Thoracic aorta (tissue), 2 donors: ENCODE results near the gene FAM171A1. TPM values are rescaled to one million over a fixed set of nuclear protein-coding genes. Genes with fewer than 3 reads are reported as not detected.

Experiments used
- ATAC-seq: fragments of 150-250 bp; one replicate; pipeline ENCODE4 v1.8.0; 2017; ENCODE audit warnings: low read depth; ENCODE audit not compliant: insufficient number of reproducible peaks, low FRiP score
- DNase-seq: peaks from one replicate; pipeline ENCODE4 v3.0.0-alpha.2; 2020; ENCODE audit warnings: low spot score
- H3K27ac ChIP-seq, 2 donors: fragments of 200-600 bp; sonication (generic); 1 replicate in 1 of 2; 2 replicates in 1 of 2; pipeline ENCODE4 v1.5.1; 2016; ENCODE audit warnings: mild to moderate bottlenecking in 2 of 2, moderate library complexity in 2 of 2
- H3K27me3 ChIP-seq: fragments of 200-600 bp; sonication (generic); replicated peaks from 2 replicates; pipeline ENCODE4 v1.6.0; 2016; ENCODE audit warnings: mild to moderate bottlenecking; ENCODE audit not compliant: insufficient read depth
- H3K36me3 ChIP-seq: fragments of 200-600 bp; sonication (generic); one replicate; pipeline ENCODE4 v1.5.1; 2016
- H3K4me1 ChIP-seq, 2 donors: fragments of 200-600 bp; sonication (generic); 1 replicate in 1 of 2; 2 replicates in 1 of 2; pipeline versions ENCODE4 v1.5.1 to v1.6.0; 2016; ENCODE audit warnings: low read depth in 2 of 2, mild to moderate bottlenecking in 1 of 2; ENCODE audit not compliant: control insufficient read depth in 1 of 2
- H3K4me3 ChIP-seq: fragments of 200-600 bp; sonication (generic); 2 replicates; pipeline ENCODE4 v1.5.1; 2016; ENCODE audit warnings: mild to moderate bottlenecking
- H3K9me3 ChIP-seq: fragments of 200-600 bp; sonication (generic); 2 replicates; pipeline ENCODE4 v1.5.1; 2016
- total RNA-seq, 2 donors: library from RNA; depleted of rRNA; stranded (reverse); fragments of >200 nt; gene quantifications; one replicate each; pipeline versions ENCODE4 v1.1.0 to v1.2.3, GENCODE V29; 2016
- TF ChIP-seq, protein P1 (sequence below): fragments of 200-600 bp; sonication (generic); IDR thresholded peaks from one replicate; pipeline ENCODE4 v1.5.1; 2019; ENCODE audit warnings: antibody characterized with exemption

FAM171A1 gene
- total RNA-seq, 2 donors from 2014 or later: 14.8 to 28.7 TPM

DNA sequence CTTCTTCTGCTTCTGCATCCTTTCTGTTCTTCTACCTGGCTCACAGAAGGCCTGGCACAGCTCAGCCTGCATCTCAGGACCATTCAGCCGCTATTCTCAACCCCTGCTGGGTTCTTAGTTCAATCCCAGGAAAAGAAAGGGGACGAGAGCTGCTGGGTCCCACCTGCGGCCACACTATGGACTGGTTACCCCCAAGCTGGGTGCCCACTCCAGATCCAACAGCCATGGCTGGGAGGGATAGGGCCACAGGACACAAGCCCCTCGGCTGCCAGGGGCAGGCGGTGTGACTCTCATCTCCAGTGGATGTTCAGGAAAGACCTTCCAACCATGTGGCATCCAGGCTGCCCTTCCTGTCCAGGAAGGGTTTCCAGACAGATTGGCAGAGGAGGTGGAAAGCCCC is 105.0 kb downstream of the FAM171A1 start:
- Histone ChIP-seq H3K36me3 (no peaks in the 10 kb centered on the region), H3K27ac (no peak overlapping the region), H3K27me3 (no peaks in the 10 kb centered on the region), H3K4me3 (no peak overlapping the region), H3K9me3 (peaks cover 4% of the 10 kb centered on the region), H3K4me1 (no peaks in the 10 kb centered on the region)
- ATAC-seq: no peak
- DNase-seq: no peak
- TF ChIP-seq, protein P1, sequence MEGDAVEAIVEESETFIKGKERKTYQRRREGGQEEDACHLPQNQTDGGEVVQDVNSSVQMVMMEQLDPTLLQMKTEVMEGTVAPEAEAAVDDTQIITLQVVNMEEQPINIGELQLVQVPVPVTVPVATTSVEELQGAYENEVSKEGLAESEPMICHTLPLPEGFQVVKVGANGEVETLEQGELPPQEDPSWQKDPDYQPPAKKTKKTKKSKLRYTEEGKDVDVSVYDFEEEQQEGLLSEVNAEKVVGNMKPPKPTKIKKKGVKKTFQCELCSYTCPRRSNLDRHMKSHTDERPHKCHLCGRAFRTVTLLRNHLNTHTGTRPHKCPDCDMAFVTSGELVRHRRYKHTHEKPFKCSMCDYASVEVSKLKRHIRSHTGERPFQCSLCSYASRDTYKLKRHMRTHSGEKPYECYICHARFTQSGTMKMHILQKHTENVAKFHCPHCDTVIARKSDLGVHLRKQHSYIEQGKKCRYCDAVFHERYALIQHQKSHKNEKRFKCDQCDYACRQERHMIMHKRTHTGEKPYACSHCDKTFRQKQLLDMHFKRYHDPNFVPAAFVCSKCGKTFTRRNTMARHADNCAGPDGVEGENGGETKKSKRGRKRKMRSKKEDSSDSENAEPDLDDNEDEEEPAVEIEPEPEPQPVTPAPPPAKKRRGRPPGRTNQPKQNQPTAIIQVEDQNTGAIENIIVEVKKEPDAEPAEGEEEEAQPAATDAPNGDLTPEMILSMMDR: no peak

GRCh38 chr10:15265558-15265957 is 105.5 kb downstream of the FAM171A1 start:
- Histone ChIP-seq H3K4me1 (no peaks in the 10 kb centered on the region), H3K27me3 (no peaks in the 10 kb centered on the region), H3K9me3 (peaks cover 4% of the 10 kb centered on the region), H3K36me3 (no peaks in the 10 kb centered on the region), H3K27ac (no peak overlapping the region), H3K4me3 (no peak overlapping the region)
- ATAC-seq (no peak), DNase-seq (no peak)
- TF ChIP-seq, protein P1: no peak

GRCh38 chr10:15265056-15265455 is 106.0 kb downstream of the FAM171A1 start:
- peaks cover 3% of the 10 kb centered on the region for H3K9me3 ChIP-seq
- H3K36me3 ChIP-seq: no peaks in the 10 kb centered on the region
- no peak overlapping the region for H3K4me3 ChIP-seq
- no peak overlapping the region for H3K27ac ChIP-seq
- no peak for DNase-seq
- no peak for ATAC-seq
- no peaks in the 10 kb centered on the region for H3K27me3 ChIP-seq
- H3K4me1 ChIP-seq: no peaks in the 10 kb centered on the region
- TF ChIP-seq, protein P1: no peak

DNA sequence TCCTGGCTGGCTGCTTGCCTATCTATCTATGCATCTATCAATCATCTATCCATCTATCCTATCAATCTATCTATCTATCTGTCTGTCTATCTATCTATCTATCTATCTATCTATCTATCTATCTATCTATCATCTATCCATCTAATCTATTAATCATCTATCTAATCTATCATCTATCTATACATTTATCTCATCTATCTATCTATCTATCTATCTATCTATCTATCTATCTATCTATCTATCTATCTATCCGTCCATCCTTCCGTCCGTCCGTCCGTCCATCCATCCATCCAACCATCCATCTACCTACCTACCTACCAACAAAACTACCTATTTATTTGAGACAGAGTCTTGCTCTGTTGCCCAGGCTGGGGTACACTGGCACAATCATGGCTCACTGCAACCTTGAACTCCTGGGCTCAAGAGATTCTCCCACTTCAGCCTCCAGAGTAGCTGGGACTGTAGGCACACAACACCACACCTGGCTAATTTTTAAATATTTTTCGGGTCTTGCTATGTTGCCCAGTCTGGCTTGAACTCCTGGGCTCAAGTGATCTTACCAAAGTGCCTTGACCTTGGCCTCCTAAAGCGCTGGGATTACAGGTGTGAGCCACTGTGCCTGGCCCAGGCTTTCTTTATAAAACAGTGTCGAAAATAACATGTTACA is 107.3 kb downstream of the FAM171A1 start:
- H3K36me3 ChIP-seq: no peaks in the 10 kb centered on the region
- DNase-seq (no peak), ATAC-seq (no peak)
- no peaks in the 10 kb centered on the region for H3K4me1 ChIP-seq
- no peaks in the 10 kb centered on the region for H3K27me3 ChIP-seq
- no peak overlapping the region for H3K27ac ChIP-seq
- H3K9me3 ChIP-seq: no peaks in the 10 kb centered on the region
- no peak overlapping the region for H3K4me3 ChIP-seq
- TF ChIP-seq, protein P1: no peak

DNA sequence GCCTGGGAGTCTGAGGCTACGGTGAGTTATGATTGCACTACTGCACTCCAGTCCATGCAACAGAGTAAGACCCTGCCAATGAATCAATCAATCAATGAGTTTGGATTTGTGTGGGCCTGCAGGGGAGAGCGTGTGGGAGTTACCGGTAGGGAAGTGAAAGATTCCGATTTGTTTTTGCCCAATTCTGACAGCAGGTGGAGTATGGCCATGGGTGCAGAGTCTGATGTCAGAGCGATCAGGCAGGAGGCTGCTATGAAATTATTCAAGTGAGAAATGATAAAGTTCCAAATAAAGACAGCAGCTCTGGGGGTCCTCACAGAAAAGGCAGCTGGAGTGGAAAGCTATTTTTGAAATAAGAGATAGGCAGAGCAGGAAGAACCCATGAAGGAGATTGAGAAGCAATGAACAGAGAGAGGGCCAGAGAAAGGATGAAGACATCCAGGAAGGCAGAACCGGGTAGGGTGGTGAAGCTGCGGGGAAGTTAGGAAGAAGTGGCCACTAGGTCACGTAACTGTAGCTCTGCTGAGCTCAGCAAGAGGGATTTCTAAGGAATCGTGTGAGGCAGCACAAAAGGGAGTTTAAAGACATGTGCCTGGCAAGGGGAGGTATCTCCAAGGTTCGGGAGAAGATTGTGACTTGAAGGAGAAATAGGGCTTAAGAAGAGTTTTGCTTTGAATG is 108.9 kb downstream of the FAM171A1 start:
- no peak overlapping the region for H3K27ac ChIP-seq
- H3K4me3 ChIP-seq: no peak overlapping the region
- DNase-seq: no peak
- no peaks in the 10 kb centered on the region for H3K27me3 ChIP-seq
- TF ChIP-seq, protein P1: peak; percentile 47
- no peaks in the 10 kb centered on the region for H3K4me1 ChIP-seq
- no peaks in the 10 kb centered on the region for H3K36me3 ChIP-seq
- H3K9me3 ChIP-seq: no peaks in the 10 kb centered on the region
- no peak for ATAC-seq
